ENCODE measurements around the gene SLC2A9. TPM values are rescaled to one million over a fixed set of nuclear protein-coding genes. Genes with fewer than 3 reads are reported as not detected.

The SLC2A9 gene
- total and polyA plus RNA-seq, 7 experiments from 2014 or later = 0.36 to 9.6 (median 3.3) TPM

DNA sequence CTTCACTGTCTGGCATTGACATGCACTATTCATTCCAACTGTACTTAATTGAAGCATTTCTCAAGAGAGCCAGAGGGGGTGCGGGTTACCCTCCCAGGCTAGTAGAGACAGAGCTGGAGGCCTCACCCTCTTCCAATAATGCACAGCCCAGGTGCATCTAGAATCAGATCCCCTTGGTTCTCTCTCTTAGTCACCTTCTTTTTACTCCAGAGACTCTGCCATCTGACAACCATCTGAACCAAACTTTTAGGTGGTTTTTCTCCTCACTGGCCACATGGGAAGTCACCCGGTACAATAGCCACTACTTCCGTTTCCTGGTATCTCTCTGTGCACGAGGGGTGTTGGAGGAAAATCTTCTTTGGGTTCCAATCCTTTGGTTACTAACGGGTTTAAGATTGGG lies 81.3 kb downstream of the SLC2A9 start:
- Histone ChIP-seq H3K4me3 (ENCODE audit: low read length) (no peak overlapping the region), H3K27me3 (ENCODE audit: control insufficient read depth in 2 of 2, insufficient read depth in 2 of 2, low read length in 2 of 2) (no peaks in the 10 kb centered on the region), H3K27ac (ENCODE audit: low read depth, low read length) (no peak overlapping the region), H3K36me3 (ENCODE audit: control insufficient read depth in 2 of 3, insufficient read depth in 3 of 3, low read length in 3 of 3) (no peaks in the 10 kb centered on the region), H3K9me3 (ENCODE audit: control insufficient read depth in 2 of 3, low read length in 3 of 3) (no peaks in the 10 kb centered on the region), H3K4me1 (ENCODE audit: control insufficient read depth in 2 of 2, insufficient read depth in 2 of 2, low read length in 2 of 2) (no peaks in the 10 kb centered on the region)
- Mint-ChIP-seq H3K4me1 (peaks cover 0 to 6% (median 0%) of the 10 kb centered on the region in 7 donors), H3K27ac (no peak overlapping the region), H3K27me3 (no peaks in the 10 kb centered on the region), H3K36me3 (peaks cover 0 to 6% (median 0%) of the 10 kb centered on the region in 5 donors), H3K4me3 (no peak overlapping the region), H3K9me3 (no peaks in the 10 kb centered on the region)
- ChIA-PET CTCF (no interaction called here), POLR2A (no interaction called here)
- intact Hi-C loops (cut with micrococcal nuclease) = no loop called here
- no peak for ATAC-seq
- DNase-seq = no peak

DNA sequence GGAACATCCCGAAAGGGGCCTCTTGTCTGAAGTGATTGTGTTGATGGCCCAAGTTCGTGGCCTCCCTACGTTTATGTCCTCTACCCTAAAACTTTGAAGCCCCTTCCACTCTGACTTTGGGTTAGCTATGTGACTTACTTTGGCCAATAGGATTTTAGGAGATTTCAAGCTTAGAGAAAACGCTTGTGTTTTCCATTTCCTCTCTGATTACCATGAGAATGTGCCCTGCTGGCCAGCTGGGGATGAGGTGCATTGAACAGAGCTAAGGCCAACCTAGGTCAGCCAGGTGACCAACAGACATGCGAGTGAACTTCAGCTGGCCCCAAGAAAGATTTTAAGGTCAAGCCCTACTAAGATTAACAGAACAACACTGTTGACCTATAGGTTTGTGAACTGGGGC lies 82.4 kb downstream of the SLC2A9 start:
- Mint-ChIP-seq H3K27me3 (no peaks in the 10 kb centered on the region), H3K27ac (no peak overlapping the region), H3K9me3 (no peaks in the 10 kb centered on the region), H3K4me1 (peaks cover 0 to 6% (median 0%) of the 10 kb centered on the region in 7 donors), H3K4me3 (no peak overlapping the region), H3K36me3 (peaks cover 0 to 6% (median 0%) of the 10 kb centered on the region in 5 donors)
- no peak overlapping the region for H3K27ac ChIP-seq (ENCODE audit: low read depth, low read length)
- ChIA-PET POLR2A (no interaction called here), CTCF (no interaction called here)
- H3K4me3 ChIP-seq (ENCODE audit: low read length) = no peak overlapping the region
- no peak for ATAC-seq
- H3K27me3 ChIP-seq (ENCODE audit: control insufficient read depth in 2 of 2, insufficient read depth in 2 of 2, low read length in 2 of 2) = no peaks in the 10 kb centered on the region
- intact Hi-C loops (cut with micrococcal nuclease) = no loop called here
- no peak for DNase-seq
- H3K36me3 ChIP-seq (ENCODE audit: control insufficient read depth in 2 of 3, insufficient read depth in 3 of 3, low read length in 3 of 3) = no peaks in the 10 kb centered on the region
- no peaks in the 10 kb centered on the region for H3K9me3 ChIP-seq (ENCODE audit: control insufficient read depth in 2 of 3, low read length in 3 of 3)
- no peaks in the 10 kb centered on the region for H3K4me1 ChIP-seq (ENCODE audit: control insufficient read depth in 2 of 2, insufficient read depth in 2 of 2, low read length in 2 of 2)

DNA sequence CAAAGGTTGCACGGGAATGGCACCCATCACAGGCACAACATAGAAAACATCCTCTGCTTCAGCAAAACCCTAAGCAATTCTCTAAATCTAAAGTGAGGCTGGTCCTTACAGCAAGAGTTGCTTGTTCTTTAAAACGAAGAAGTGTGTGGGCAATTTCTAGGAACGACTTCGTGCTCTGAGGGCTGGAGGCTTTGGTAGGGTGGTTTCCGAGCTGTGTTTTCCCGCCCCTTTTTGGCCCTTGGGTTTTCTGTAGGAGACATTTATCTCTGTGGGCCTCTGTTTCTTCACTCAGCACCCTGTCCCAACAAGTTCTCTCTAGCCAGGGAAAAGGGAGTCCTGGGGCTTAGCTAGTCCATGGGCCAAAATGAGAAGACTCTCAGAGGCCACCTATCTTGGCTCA lies 84.2 kb downstream of the SLC2A9 start:
- no peaks in the 10 kb centered on the region for H3K9me3 Mint-ChIP-seq
- peaks cover 0 to 6% (median 0%) of the 10 kb centered on the region in 7 donors for H3K4me1 Mint-ChIP-seq
- ATAC-seq (no peak), DNase-seq (no peak)
- no peak overlapping the region for H3K4me3 ChIP-seq (ENCODE audit: low read length)
- no peak overlapping the region for H3K4me3 Mint-ChIP-seq
- POLR2A ChIA-PET = no interaction called here
- intact Hi-C loops (cut with micrococcal nuclease) = no loop called here
- H3K27ac Mint-ChIP-seq = no peak overlapping the region
- CTCF ChIA-PET = no interaction called here
- no peak overlapping the region for H3K27ac ChIP-seq (ENCODE audit: low read depth, low read length)
- H3K27me3 Mint-ChIP-seq = no peaks in the 10 kb centered on the region
- no peaks in the 10 kb centered on the region for H3K9me3 ChIP-seq (ENCODE audit: control insufficient read depth in 2 of 3, low read length in 3 of 3)
- peaks cover 0 to 6% (median 0%) of the 10 kb centered on the region in 5 donors for H3K36me3 Mint-ChIP-seq
- H3K36me3 ChIP-seq (ENCODE audit: control insufficient read depth in 2 of 3, insufficient read depth in 3 of 3, low read length in 3 of 3) = no peaks in the 10 kb centered on the region
- no peaks in the 10 kb centered on the region for H3K27me3 ChIP-seq (ENCODE audit: control insufficient read depth in 2 of 2, insufficient read depth in 2 of 2, low read length in 2 of 2)
- H3K4me1 ChIP-seq (ENCODE audit: control insufficient read depth in 2 of 2, insufficient read depth in 2 of 2, low read length in 2 of 2) = no peaks in the 10 kb centered on the region

DNA sequence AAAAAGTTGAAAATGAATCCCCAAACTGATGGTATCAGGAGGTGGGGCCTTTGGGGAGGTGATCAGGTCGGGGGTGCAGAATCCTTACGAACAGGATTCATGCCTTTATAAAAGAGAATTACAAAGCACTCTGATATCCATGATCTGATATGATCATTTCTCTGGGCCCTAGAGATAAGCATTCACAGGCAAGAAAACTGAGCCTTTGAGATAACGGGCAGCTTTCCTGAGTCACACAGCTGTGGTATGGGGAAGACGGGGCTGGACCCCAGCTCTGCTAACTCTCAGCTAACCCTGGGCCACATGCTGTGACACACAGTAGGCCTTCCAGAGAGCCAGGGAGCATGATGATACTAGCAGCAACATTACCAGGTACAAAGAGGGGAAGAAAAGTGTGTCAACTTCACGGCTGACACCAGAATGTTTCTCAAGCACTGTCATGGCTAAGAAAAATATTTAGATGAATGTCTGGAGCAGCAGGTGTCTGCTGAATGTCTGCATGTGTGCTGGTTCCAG lies 85.1 kb downstream of the SLC2A9 start:
- CTCF ChIA-PET = no interaction called here
- H3K4me3 Mint-ChIP-seq = no peak overlapping the region
- no peak for DNase-seq
- POLR2A ChIA-PET = no interaction called here
- Histone ChIP-seq H3K4me3 (ENCODE audit: low read length) (no peak overlapping the region), H3K27me3 (ENCODE audit: control insufficient read depth in 2 of 2, insufficient read depth in 2 of 2, low read length in 2 of 2) (no peaks in the 10 kb centered on the region), H3K27ac (ENCODE audit: low read depth, low read length) (no peak overlapping the region), H3K36me3 (ENCODE audit: control insufficient read depth in 2 of 3, insufficient read depth in 3 of 3, low read length in 3 of 3) (no peaks in the 10 kb centered on the region), H3K4me1 (ENCODE audit: control insufficient read depth in 2 of 2, insufficient read depth in 2 of 2, low read length in 2 of 2) (no peaks in the 10 kb centered on the region), H3K9me3 (ENCODE audit: control insufficient read depth in 2 of 3, low read length in 3 of 3) (no peaks in the 10 kb centered on the region)
- H3K27ac Mint-ChIP-seq = no peak overlapping the region
- no peaks in the 10 kb centered on the region for H3K27me3 Mint-ChIP-seq
- intact Hi-C loops (cut with micrococcal nuclease) = no loop called here
- H3K9me3 Mint-ChIP-seq = no peaks in the 10 kb centered on the region
- H3K4me1 Mint-ChIP-seq = peaks cover 0 to 6% (median 0%) of the 10 kb centered on the region in 7 donors
- H3K36me3 Mint-ChIP-seq = peaks cover 0 to 6% (median 0%) of the 10 kb centered on the region in 5 donors
- ATAC-seq = no peak

DNA sequence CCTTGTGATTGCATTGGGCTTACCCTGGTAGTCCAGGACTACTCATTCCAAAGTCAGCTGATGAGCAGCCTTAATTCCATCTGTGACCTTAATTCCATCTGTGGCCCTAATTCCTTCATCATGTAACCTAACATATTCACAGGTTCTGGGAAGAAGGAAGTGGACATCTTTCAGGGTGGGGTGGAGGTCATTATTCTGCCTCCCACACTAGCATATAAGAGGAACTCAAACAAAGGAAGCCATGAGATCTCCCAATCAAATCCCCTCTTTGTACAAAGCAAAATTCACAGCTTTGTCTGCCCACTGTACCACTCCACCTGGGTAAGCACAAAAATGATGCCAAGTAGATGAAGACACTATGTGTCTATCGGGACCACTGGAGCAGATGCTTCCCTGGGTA lies 87.3 kb downstream of the SLC2A9 start:
- DNase-seq (no peak), ATAC-seq (no peak)
- Histone ChIP-seq H3K4me3 (ENCODE audit: low read length) (no peak overlapping the region), H3K27me3 (ENCODE audit: control insufficient read depth in 2 of 2, insufficient read depth in 2 of 2, low read length in 2 of 2) (no peaks in the 10 kb centered on the region), H3K4me1 (ENCODE audit: control insufficient read depth in 2 of 2, insufficient read depth in 2 of 2, low read length in 2 of 2) (no peaks in the 10 kb centered on the region), H3K36me3 (ENCODE audit: control insufficient read depth in 2 of 3, insufficient read depth in 3 of 3, low read length in 3 of 3) (no peaks in the 10 kb centered on the region), H3K27ac (ENCODE audit: low read depth, low read length) (no peak overlapping the region), H3K9me3 (ENCODE audit: control insufficient read depth in 2 of 3, low read length in 3 of 3) (no peaks in the 10 kb centered on the region)
- CTCF ChIA-PET = no interaction called here
- Mint-ChIP-seq H3K36me3 (no peaks in the 10 kb centered on the region), H3K4me3 (no peak overlapping the region), H3K27me3 (peaks cover 0 to 3% (median 0%) of the 10 kb centered on the region in 5 donors), H3K4me1 (peaks cover 0 to 6% (median 0%) of the 10 kb centered on the region in 7 donors), H3K9me3 (no peaks in the 10 kb centered on the region), H3K27ac (peak overlapping the region in 1 of 9 donors; percentile 22)
- POLR2A ChIA-PET = no interaction called here
- intact Hi-C loops (cut with micrococcal nuclease) = no loop called here

DNA sequence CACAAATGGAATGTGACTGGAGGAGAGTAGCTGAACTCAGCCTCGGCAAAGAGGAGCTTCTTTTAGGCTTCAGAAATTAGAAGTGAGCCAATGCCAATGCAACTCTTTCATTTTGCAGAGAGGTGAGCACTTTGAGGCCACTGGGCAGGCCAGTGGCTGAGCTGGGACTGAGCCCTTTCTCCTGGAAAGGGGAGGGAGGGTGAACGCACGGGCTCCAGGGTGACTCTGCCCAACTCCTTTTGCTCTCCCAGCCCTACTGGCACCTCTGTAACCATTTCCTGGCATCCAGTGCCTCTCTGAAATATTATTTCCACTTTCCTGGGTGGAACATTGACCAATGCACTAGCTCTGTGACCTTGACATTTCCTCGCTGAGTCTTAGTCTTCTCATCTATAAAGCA lies 88.1 kb downstream of the SLC2A9 start:
- H3K9me3 ChIP-seq (ENCODE audit: control insufficient read depth in 2 of 3, low read length in 3 of 3) = no peaks in the 10 kb centered on the region
- no peak overlapping the region for H3K4me3 Mint-ChIP-seq
- no peak overlapping the region for H3K27ac Mint-ChIP-seq
- POLR2A ChIA-PET = no interaction called here
- H3K9me3 Mint-ChIP-seq = no peaks in the 10 kb centered on the region
- no peak overlapping the region for H3K4me3 ChIP-seq (ENCODE audit: low read length)
- no peak overlapping the region for H3K27ac ChIP-seq (ENCODE audit: low read depth, low read length)
- H3K27me3 Mint-ChIP-seq = peaks cover 0 to 3% (median 0%) of the 10 kb centered on the region in 5 donors
- DNase-seq (no peak), ATAC-seq (no peak)
- H3K36me3 ChIP-seq (ENCODE audit: control insufficient read depth in 2 of 3, insufficient read depth in 3 of 3, low read length in 3 of 3) = no peaks in the 10 kb centered on the region
- intact Hi-C loops (cut with micrococcal nuclease) = no loop called here
- no peaks in the 10 kb centered on the region for H3K27me3 ChIP-seq (ENCODE audit: control insufficient read depth in 2 of 2, insufficient read depth in 2 of 2, low read length in 2 of 2)
- CTCF ChIA-PET = no interaction called here
- H3K4me1 ChIP-seq (ENCODE audit: control insufficient read depth in 2 of 2, insufficient read depth in 2 of 2, low read length in 2 of 2) = no peaks in the 10 kb centered on the region
- peaks cover 0 to 6% (median 0%) of the 10 kb centered on the region in 7 donors for H3K4me1 Mint-ChIP-seq
- H3K36me3 Mint-ChIP-seq = no peaks in the 10 kb centered on the region

DNA sequence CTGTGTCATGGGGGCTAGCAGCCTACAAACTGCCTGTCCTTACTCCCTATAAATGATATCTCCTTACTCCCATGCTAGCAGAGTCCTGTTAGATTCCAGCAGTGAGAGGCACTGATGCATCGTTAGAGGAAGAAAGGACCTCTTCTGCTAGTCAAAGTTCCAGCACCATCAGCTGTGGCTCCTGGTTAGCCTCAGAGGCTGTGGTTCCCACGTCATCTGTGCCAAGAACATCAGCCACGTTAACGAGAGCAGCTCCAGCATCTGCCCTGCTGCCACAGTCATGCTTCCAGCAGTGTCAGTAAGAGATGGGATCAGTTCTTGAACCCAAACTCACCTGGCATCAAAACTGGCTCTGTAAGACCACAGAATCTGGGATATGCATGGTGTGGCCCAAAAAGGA lies 88.5 kb downstream of the SLC2A9 start:
- ATAC-seq (no peak), DNase-seq (no peak)
- H3K9me3 Mint-ChIP-seq = no peaks in the 10 kb centered on the region
- H3K4me3 ChIP-seq (ENCODE audit: low read length) = no peak overlapping the region
- no peaks in the 10 kb centered on the region for H3K4me1 ChIP-seq (ENCODE audit: control insufficient read depth in 2 of 2, insufficient read depth in 2 of 2, low read length in 2 of 2)
- POLR2A ChIA-PET = no interaction called here
- H3K4me3 Mint-ChIP-seq = no peak overlapping the region
- H3K36me3 Mint-ChIP-seq = peaks cover 0 to 2% (median 0%) of the 10 kb centered on the region in 5 donors
- H3K27ac ChIP-seq (ENCODE audit: low read depth, low read length) = no peak overlapping the region
- H3K9me3 ChIP-seq (ENCODE audit: control insufficient read depth in 2 of 3, low read length in 3 of 3) = no peaks in the 10 kb centered on the region
- H3K27me3 Mint-ChIP-seq = peaks cover 0 to 3% (median 0%) of the 10 kb centered on the region in 5 donors
- no peaks in the 10 kb centered on the region for H3K27me3 ChIP-seq (ENCODE audit: control insufficient read depth in 2 of 2, insufficient read depth in 2 of 2, low read length in 2 of 2)
- H3K4me1 Mint-ChIP-seq = peaks cover 0 to 6% (median 0%) of the 10 kb centered on the region in 7 donors
- H3K27ac Mint-ChIP-seq = no peak overlapping the region
- intact Hi-C loops (cut with micrococcal nuclease) = no loop called here
- CTCF ChIA-PET = no interaction called here
- H3K36me3 ChIP-seq (ENCODE audit: control insufficient read depth in 2 of 3, insufficient read depth in 3 of 3, low read length in 3 of 3) = no peaks in the 10 kb centered on the region
